GM19397 (cell line): ENCODE data around the gene SDS.
"Not testable (repeated sequence)": the region's sequence is repeated elsewhere in the genome, so short reads cannot be mapped to it uniquely, and the experiment has no call there.

ENCODE experiments used
- ATAC-seq: cut with Tn5 transposase; IDR thresholded peaks from one replicate; pipeline ENCODE4 v1.9.1; 2021; ENCODE audit warnings: mild to moderate bottlenecking, moderate library complexity; ENCODE audit not compliant: unreplicated experiment

SDS gene

GRCh38 chr12:113358381-113359132 lies 45.1 kb downstream of the SDS start, which contains the start of gene PLBD2:
PLBD2 (plus strand) TSS chr12:113358587; CDS start chr12:113358601, 14 bp downstream.
- ATAC-seq, result peak; percentile 92

GRCh38 chr12:113354192-113354591 lies 49.5 kb downstream of the SDS start:
- not testable (repeated sequence) for ATAC-seq

GRCh38 chr12:113351089-113351488 lies 52.6 kb downstream of the SDS start:
- ATAC-seq, result no peak

DNA sequence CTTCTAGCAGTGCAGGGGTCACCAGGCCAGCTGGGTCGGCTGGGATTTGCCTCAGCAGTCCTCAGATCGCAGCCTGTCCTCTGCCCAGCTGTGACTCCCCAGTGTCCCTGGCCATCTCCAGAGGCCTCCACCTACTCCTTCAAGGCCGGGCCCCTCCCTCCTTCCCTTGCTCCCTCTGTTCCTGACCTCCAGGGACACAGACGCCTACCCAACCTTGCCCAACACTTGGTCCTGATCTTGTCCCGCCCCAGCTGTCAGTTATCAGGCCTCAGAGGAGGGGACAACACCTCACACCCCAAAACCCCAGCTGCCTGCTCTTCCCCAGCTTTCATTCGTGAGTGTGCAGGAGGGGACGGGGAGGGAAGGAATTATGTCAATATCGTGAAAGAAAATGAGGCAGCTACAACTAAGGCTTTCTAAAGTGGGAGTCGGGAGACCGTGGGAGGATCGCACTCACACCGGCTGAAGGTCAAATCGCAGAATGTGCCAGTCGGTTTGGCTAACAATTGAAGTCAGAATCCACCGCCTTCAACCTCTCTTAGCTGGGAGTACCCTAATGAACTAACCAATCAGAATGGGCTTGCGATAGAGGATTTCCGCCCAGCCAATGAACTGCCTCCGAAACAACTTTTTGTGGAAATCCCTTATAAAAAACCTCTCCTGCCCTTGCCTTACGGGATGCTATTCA lies 54.7 kb downstream of the SDS start:
- ATAC-seq, result no peak

- ATAC-seq, result no peak
These were observed 55.8 kb downstream of the SDS start for GRCh38 chr12:113347892-113348291.

DNA sequence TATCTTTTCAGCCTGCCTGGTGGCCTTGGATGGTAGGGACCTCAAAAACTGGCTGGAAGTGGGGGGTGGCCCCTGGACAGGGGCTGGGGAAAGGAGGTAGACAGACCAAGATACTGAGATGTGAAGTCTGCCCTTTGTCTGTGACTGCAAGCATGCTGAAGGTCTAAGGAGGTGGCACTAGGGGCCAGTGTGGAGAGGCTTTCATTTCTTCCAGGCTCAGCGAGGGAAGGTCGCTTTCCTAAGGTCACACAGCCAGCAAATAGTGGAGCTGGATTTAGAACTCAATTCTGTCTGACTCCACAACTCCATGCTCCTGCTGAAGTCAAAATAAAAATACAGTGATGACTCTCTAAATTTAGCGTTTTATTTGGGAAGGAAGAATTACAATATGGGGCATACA lies 56.6 kb downstream of the SDS start:
- ATAC-seq, result no peak

DNA sequence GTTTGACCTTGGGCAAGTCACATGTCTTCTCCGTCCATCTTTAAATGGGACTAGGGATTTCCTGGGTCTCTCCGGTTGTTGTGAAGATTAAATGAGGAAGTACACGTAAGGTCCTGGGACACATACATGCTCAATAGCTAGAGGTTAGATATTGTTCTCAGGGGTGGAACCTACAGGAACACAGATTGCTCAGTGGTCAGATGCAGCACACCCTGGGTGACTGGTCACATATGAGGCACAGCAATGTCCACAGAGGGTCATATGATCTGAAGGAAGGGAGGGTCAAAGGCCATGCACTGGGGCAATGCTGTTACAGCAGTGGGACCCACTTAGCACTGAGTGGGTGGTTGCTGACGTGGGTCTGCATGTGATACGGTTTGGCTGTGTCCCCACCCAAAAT lies 57.3 kb downstream of the SDS start:
- ATAC-seq, result no peak

DNA sequence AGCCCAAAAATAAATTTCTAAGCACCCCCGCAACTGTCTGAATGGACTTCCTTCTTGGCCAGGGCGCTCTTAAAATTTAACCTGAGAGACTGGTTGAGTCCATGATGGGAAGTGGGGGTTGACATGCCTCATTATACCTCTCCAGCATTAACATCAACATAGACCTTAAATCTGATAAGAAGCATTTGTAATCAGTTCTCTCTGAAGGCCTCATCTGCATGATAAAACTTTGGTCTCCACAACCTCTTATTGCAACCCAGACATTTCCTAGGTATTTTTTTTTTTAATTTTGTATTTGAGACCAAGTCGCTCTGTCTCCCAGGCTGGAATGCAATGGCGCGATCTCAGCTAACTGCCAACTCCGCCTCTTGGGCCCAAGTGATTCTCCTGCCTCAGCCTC lies 58.4 kb downstream of the SDS start:
- no peak for ATAC-seq
